Upper lobe of left lung (tissue), 4 donors: ENCODE measurements around the gene TUBB3.

Experiments
- EP300 ChIP-seq, 4 donors: sonication (generic); formaldehyde crosslinking; IDR thresholded peaks; one replicate each; pipeline ENCODE4 v1.5.1; 2017; ENCODE audit warnings: antibody characterized with exemption in 4 of 4, control low read depth in 2 of 4
- POLR2A ChIP-seq, 4 donors: fragments of 450-650 bp; IDR thresholded peaks; one replicate each; pipeline ENCODE4 v1.5.1; 2016 to 2017; ENCODE audit warnings: antibody characterized with exemption in 4 of 4, mild to moderate bottlenecking in 2 of 4
- POLR2AphosphoS5 ChIP-seq, 2 donors: sonication (generic); formaldehyde crosslinking; IDR thresholded peaks; one replicate each; pipeline ENCODE4 v1.5.1; 2017; ENCODE audit warnings: antibody characterized with exemption in 2 of 2
- TF ChIP-seq, protein P1 (sequence below), 6 experiments: fragments of 450-650 bp in 4 of 6; fragments of 200-600 bp in 2 of 6; sonication (generic) in 2 of 6; IDR thresholded peaks; one replicate each; pipeline ENCODE4 v1.5.1; 2016 to 2019; ENCODE audit warnings: antibody characterized with exemption in 6 of 6

DNA sequence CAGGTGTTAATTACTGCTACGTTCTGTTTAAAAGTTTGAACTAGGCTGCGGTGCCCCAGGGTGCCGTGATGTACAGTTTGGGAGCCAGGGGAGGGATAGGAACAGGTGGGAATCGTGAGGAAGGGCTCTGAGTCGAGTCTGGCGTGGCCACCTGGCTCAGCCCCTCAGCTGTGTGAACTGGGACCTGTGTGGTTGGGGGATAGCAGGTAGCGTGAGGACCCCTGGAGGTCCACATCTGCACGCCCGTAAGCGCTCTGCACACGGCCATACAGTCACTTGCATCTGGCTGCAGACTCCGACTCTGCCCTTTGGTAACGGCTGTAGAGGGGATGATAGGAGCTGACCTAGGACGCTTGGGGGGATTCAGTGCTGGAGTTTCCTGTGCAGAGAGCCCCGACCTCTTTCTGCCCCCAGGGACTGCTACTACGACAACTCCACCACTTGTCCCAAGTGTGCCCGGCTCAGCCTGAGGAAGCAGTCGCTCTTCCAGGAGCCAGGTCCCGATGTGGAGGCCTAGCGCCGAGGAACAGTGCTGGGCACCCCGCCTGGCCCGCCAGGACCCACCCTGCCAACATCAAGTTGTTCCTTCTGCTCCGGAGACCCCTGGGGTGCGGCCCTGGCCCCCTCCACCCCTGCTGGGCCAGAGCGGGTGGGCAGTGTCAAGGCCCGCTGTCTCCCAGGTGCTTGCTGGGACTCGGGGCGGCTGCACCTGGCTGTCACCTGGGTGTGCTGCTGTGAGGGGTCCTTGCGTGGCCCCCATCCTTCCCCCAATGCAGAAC, 42.5 kb downstream of the TUBB3 start:
- TF ChIP-seq, protein P1, sequence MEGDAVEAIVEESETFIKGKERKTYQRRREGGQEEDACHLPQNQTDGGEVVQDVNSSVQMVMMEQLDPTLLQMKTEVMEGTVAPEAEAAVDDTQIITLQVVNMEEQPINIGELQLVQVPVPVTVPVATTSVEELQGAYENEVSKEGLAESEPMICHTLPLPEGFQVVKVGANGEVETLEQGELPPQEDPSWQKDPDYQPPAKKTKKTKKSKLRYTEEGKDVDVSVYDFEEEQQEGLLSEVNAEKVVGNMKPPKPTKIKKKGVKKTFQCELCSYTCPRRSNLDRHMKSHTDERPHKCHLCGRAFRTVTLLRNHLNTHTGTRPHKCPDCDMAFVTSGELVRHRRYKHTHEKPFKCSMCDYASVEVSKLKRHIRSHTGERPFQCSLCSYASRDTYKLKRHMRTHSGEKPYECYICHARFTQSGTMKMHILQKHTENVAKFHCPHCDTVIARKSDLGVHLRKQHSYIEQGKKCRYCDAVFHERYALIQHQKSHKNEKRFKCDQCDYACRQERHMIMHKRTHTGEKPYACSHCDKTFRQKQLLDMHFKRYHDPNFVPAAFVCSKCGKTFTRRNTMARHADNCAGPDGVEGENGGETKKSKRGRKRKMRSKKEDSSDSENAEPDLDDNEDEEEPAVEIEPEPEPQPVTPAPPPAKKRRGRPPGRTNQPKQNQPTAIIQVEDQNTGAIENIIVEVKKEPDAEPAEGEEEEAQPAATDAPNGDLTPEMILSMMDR (IDR thresholded peaks at IDR 0.05): no peak
- TF ChIP-seq POLR2A (IDR thresholded peaks at IDR 0.05) (no peak), EP300 (IDR thresholded peaks at IDR 0.05) (no peak), POLR2AphosphoS5 (IDR thresholded peaks at IDR 0.05) (no peak)
